Vagina (tissue), 2 donors: ENCODE data around the gene DHTKD1. TPM values are rescaled to one million over a fixed set of nuclear protein-coding genes. Genes with fewer than 3 reads are reported as not detected.
A peak's percentile ranks its signal among the peaks of the same experiment; 100 is the strongest.

ENCODE experiments used
- DNase-seq, 2 donors: peaks; one replicate each; pipeline ENCODE4 v3.0.0-alpha.2; 2017; ENCODE audit errors: extremely low spot score in 2 of 2
- H3K27ac ChIP-seq: fragments of 200-600 bp; sonication (generic); one replicate; pipeline ENCODE4 v1.5.1; 2019
- H3K27me3 ChIP-seq: fragments of 200-600 bp; sonication (generic); one replicate; pipeline ENCODE4 v1.5.1; 2019
- H3K36me3 ChIP-seq, 2 donors: fragments of 200-600 bp; sonication (generic); one replicate each; pipeline ENCODE4 v1.5.1; 2017 to 2019
- H3K4me1 ChIP-seq: fragments of 200-600 bp; sonication (generic); one replicate; pipeline ENCODE4 v1.5.1; 2019
- H3K4me3 ChIP-seq, 2 donors: fragments of 200-600 bp; sonication (generic); 1 replicate in 1 of 2; 2 replicates in 1 of 2; pipeline ENCODE4 v1.5.1; 2016 to 2019
- H3K9me3 ChIP-seq: fragments of 200-600 bp; sonication (generic); one replicate; pipeline ENCODE4 v1.5.1; 2019
- CTCF ChIP-seq, 3 experiments: fragments of 450-650 bp in 2 of 3; fragments of 200-600 bp in 1 of 3; sonication (generic) in 1 of 3; IDR thresholded peaks; one replicate each; pipeline ENCODE4 v1.5.1; 2017 to 2019; ENCODE audit warnings: antibody characterized with exemption in 3 of 3, mild to moderate bottlenecking in 2 of 3, moderate library complexity in 2 of 3
- POLR2A ChIP-seq, 2 donors: fragments of 450-650 bp; IDR thresholded peaks; one replicate each; pipeline ENCODE4 v1.6.1; 2017; ENCODE audit warnings: antibody characterized with exemption in 2 of 2, mild to moderate bottlenecking in 2 of 2, moderate library complexity in 2 of 2
- POLR2AphosphoS5 ChIP-seq, 2 donors: sonication (generic); formaldehyde crosslinking; IDR thresholded peaks; one replicate each; pipeline ENCODE4 v1.9.0; 2017; ENCODE audit warnings: antibody characterized with exemption in 2 of 2, mild to moderate bottlenecking in 2 of 2, low read depth in 1 of 2; ENCODE audit not compliant: insufficient read depth in 1 of 2
- intact Hi-C: fragments of 100-400 bp; cut with DNase I; formaldehyde crosslinking; loops from one replicate; pipeline ENCODE4 v1.15.1; 2023
- total RNA-seq: library from RNA; depleted of rRNA; stranded (reverse); fragments of >200 nt; gene quantifications from one replicate; pipeline ENCODE4 v1.2.3, GENCODE V29; 2016

DHTKD1 gene
- total RNA-seq, 1 donor from 2014 or later: 13.3 TPM

- no peaks in the 10 kb centered on the region for H3K27me3 ChIP-seq
- H3K9me3 ChIP-seq: no peaks in the 10 kb centered on the region
- no peak for TF ChIP-seq POLR2AphosphoS5 (IDR thresholded peaks at IDR 0.05; ENCODE audit: insufficient read depth in 1 of 2, low read depth in 1 of 2)
- no peak for TF ChIP-seq CTCF (IDR thresholded peaks at IDR 0.05)
- no peak for TF ChIP-seq POLR2A (IDR thresholded peaks at IDR 0.05)
- DNase-seq: no peak
- no peak overlapping the region for H3K27ac ChIP-seq
- no peak overlapping the region for H3K4me3 ChIP-seq
- intact Hi-C loops: no loop called here
- H3K4me1 ChIP-seq: no peaks in the 10 kb centered on the region
- H3K36me3 ChIP-seq: peaks cover 0 to 38% of the 10 kb centered on the region in 2 donors
These were observed 42.8 kb downstream of the DHTKD1 start for GRCh38 chr10:12111528-12111927.

- H3K9me3 ChIP-seq: no peaks in the 10 kb centered on the region
- H3K36me3 ChIP-seq: peaks cover 0 to 28% of the 10 kb centered on the region in 2 donors
- no peaks in the 10 kb centered on the region for H3K27me3 ChIP-seq
- no peak overlapping the region for H3K27ac ChIP-seq
- no peak for DNase-seq
- H3K4me1 ChIP-seq: no peaks in the 10 kb centered on the region
- no peak overlapping the region for H3K4me3 ChIP-seq
- no peak for TF ChIP-seq POLR2A (IDR thresholded peaks at IDR 0.05)
- no peak for TF ChIP-seq POLR2AphosphoS5 (IDR thresholded peaks at IDR 0.05; ENCODE audit: insufficient read depth in 1 of 2, low read depth in 1 of 2)
- no peak for TF ChIP-seq CTCF (IDR thresholded peaks at IDR 0.05)
- intact Hi-C loops: no loop called here
These were observed 44.9 kb downstream of the DHTKD1 start for GRCh38 chr10:12113627-12114026.

- H3K36me3 ChIP-seq: peaks cover 0 to 19% of the 10 kb centered on the region in 2 donors
- no peaks in the 10 kb centered on the region for H3K27me3 ChIP-seq
- H3K4me1 ChIP-seq: no peaks in the 10 kb centered on the region
- intact Hi-C loops: no loop called here
- H3K9me3 ChIP-seq: no peaks in the 10 kb centered on the region
- H3K27ac ChIP-seq: no peak overlapping the region
- H3K4me3 ChIP-seq: no peak overlapping the region
- DNase-seq: no peak
- TF ChIP-seq POLR2AphosphoS5 (IDR thresholded peaks at IDR 0.05; ENCODE audit: insufficient read depth in 1 of 2, low read depth in 1 of 2) (no peak), CTCF (IDR thresholded peaks at IDR 0.05) (no peak), POLR2A (IDR thresholded peaks at IDR 0.05) (no peak)
These were observed 52.9 kb downstream of the DHTKD1 start for GRCh38 chr10:12121673-12122072.

- TF ChIP-seq CTCF (IDR thresholded peaks at IDR 0.05) (no peak), POLR2A (IDR thresholded peaks at IDR 0.05) (peak in 1 of 2 donors; percentile 35), POLR2AphosphoS5 (IDR thresholded peaks at IDR 0.05; ENCODE audit: insufficient read depth in 1 of 2, low read depth in 1 of 2) (peak in 1 of 2 donors; percentile 84)
- intact Hi-C loops: no loop called here
- peaks cover 0 to 3% of the 10 kb centered on the region in 2 donors for H3K36me3 ChIP-seq
- no peaks in the 10 kb centered on the region for H3K27me3 ChIP-seq
- no peaks in the 10 kb centered on the region for H3K9me3 ChIP-seq
- H3K4me3 ChIP-seq: peak within 1 kb of the TSS; percentile 81 to 87
- no peak for DNase-seq
- peak within 1 kb of the TSS; percentile 91 for H3K27ac ChIP-seq
- peaks cover 12% of the 10 kb centered on the region for H3K4me1 ChIP-seq
These were observed 60.7 kb downstream of the DHTKD1 start, which contains the start of gene SEC61A2 for GRCh38 chr10:12129222-12130111. TSS of gene SEC61A2 (plus strand) at chr10:12129677. CDS start at chr10:12129788, 111 bp downstream.
